Parathyroid adenoma (tissue), 2 donors: ENCODE measurements around the gene MGAT4A.

Experiments
- H2AFZ ChIP-seq: fragments of 300-600 bp; sonication (generic); one replicate; pipeline ENCODE4 v1.7.0; 2017; ENCODE audit warnings: antibody characterized with exemption, mild to moderate bottlenecking
- H3K27ac ChIP-seq: fragments of 300-600 bp; sonication (generic); one replicate; pipeline ENCODE4 v1.7.0; 2017
- H3K27me3 ChIP-seq: fragments of 300-600 bp; sonication (generic); one replicate; pipeline ENCODE4 v1.7.0; 2017; ENCODE audit warnings: low read length; ENCODE audit not compliant: control insufficient read depth, insufficient read depth
- H3K36me3 ChIP-seq: fragments of 300-600 bp; sonication (generic); one replicate; pipeline ENCODE4 v1.7.0; 2017; ENCODE audit warnings: low read length; ENCODE audit not compliant: control insufficient read depth, insufficient read depth
- H3K4me1 ChIP-seq: fragments of 300-600 bp; sonication (generic); one replicate; pipeline ENCODE4 v1.7.0; 2017; ENCODE audit warnings: control low read depth
- H3K4me2 ChIP-seq: fragments of 300-600 bp; sonication (generic); one replicate; pipeline ENCODE4 v1.7.0; 2017; ENCODE audit warnings: low read length
- H3K4me3 ChIP-seq: fragments of 300-600 bp; sonication (generic); one replicate; pipeline ENCODE4 v1.7.0; 2017; ENCODE audit warnings: low read depth, low read length
- H3K79me2 ChIP-seq: fragments of 300-600 bp; sonication (generic); one replicate; pipeline ENCODE4 v1.7.0; 2017; ENCODE audit warnings: control low read depth
- H3K9ac ChIP-seq: fragments of 300-600 bp; sonication (generic); one replicate; pipeline ENCODE4 v1.7.0; 2017; ENCODE audit warnings: mild to moderate bottlenecking
- H3K9me3 ChIP-seq: fragments of 300-600 bp; sonication (generic); one replicate; pipeline ENCODE4 v1.7.0; 2017; ENCODE audit warnings: low read length; ENCODE audit not compliant: control insufficient read depth
- CTCF ChIP-seq: fragments of 300-600 bp; sonication (generic); IDR thresholded peaks from one replicate; pipeline ENCODE4 v1.7.0; 2017; ENCODE audit warnings: antibody characterized with exemption, mild to moderate bottlenecking
- donor health status: primary hyperparathyroidism.

Gene MGAT4A

GRCh38 chr2:98650998-98651397 is 79.9 kb downstream of the MGAT4A start:
- Histone ChIP-seq H3K9me3 (no peaks in the 10 kb centered on the region), H3K4me2 (no peak overlapping the region), H3K36me3 (no peaks in the 10 kb centered on the region), H3K79me2 (peaks cover 19% of the 10 kb centered on the region), H3K4me1 (no peaks in the 10 kb centered on the region), H2AFZ (no peak overlapping the region), H3K4me3 (no peak overlapping the region), H3K9ac (no peak overlapping the region), H3K27ac (no peak overlapping the region), H3K27me3 (no peaks in the 10 kb centered on the region)
- TF ChIP-seq CTCF: no peak

- TF ChIP-seq CTCF: no peak
- Histone ChIP-seq H3K27me3 (no peaks in the 10 kb centered on the region), H2AFZ (no peak overlapping the region), H3K79me2 (peaks cover 19% of the 10 kb centered on the region), H3K4me2 (no peak overlapping the region), H3K27ac (no peak overlapping the region), H3K9ac (no peak overlapping the region), H3K4me3 (no peak overlapping the region), H3K36me3 (no peaks in the 10 kb centered on the region), H3K9me3 (no peaks in the 10 kb centered on the region), H3K4me1 (no peaks in the 10 kb centered on the region)
These were observed 80.9 kb downstream of the MGAT4A start for GRCh38 chr2:98649992-98650375.

GRCh38 chr2:98649135-98649991 is 81.6 kb downstream of the MGAT4A start:
- no peaks in the 10 kb centered on the region for H3K9me3 ChIP-seq
- H2AFZ ChIP-seq: no peak overlapping the region
- H3K4me1 ChIP-seq: no peaks in the 10 kb centered on the region
- no peaks in the 10 kb centered on the region for H3K27me3 ChIP-seq
- no peaks in the 10 kb centered on the region for H3K36me3 ChIP-seq
- H3K9ac ChIP-seq: no peak overlapping the region
- H3K4me2 ChIP-seq: no peak overlapping the region
- peaks cover 19% of the 10 kb centered on the region for H3K79me2 ChIP-seq
- no peak overlapping the region for H3K27ac ChIP-seq
- TF ChIP-seq CTCF: peak; percentile 99
- no peak overlapping the region for H3K4me3 ChIP-seq

GRCh38 chr2:98648451-98648850 is 82.5 kb downstream of the MGAT4A start:
- peaks cover 19% of the 10 kb centered on the region for H3K79me2 ChIP-seq
- H3K9me3 ChIP-seq: no peaks in the 10 kb centered on the region
- no peaks in the 10 kb centered on the region for H3K27me3 ChIP-seq
- H3K4me1 ChIP-seq: no peaks in the 10 kb centered on the region
- H2AFZ ChIP-seq: no peak overlapping the region
- no peak for TF ChIP-seq CTCF
- H3K4me3 ChIP-seq: no peak overlapping the region
- H3K36me3 ChIP-seq: no peaks in the 10 kb centered on the region
- no peak overlapping the region for H3K9ac ChIP-seq
- H3K27ac ChIP-seq: no peak overlapping the region
- H3K4me2 ChIP-seq: no peak overlapping the region

GRCh38 chr2:98647636-98648035 is 83.3 kb downstream of the MGAT4A start:
- Histone ChIP-seq H3K4me2 (no peak overlapping the region), H3K79me2 (peaks cover 19% of the 10 kb centered on the region), H3K9ac (no peak overlapping the region), H3K4me3 (no peak overlapping the region), H3K27me3 (no peaks in the 10 kb centered on the region), H3K36me3 (no peaks in the 10 kb centered on the region), H2AFZ (no peak overlapping the region), H3K9me3 (no peaks in the 10 kb centered on the region), H3K4me1 (no peaks in the 10 kb centered on the region), H3K27ac (no peak overlapping the region)
- TF ChIP-seq CTCF: no peak
